GM23248 (cell line): ENCODE data around the gene SEM1. TPM values are rescaled to one million over a fixed set of nuclear protein-coding genes. Genes with fewer than 3 reads are reported as not detected.

Source experiments
- DNase-seq: peaks from one replicate; pipeline ENCODE4 v3.0.0-alpha.2; 2015
- H2AFZ ChIP-seq: fragments of 200-600 bp; sonication (generic); 2 replicates; pipeline ENCODE4 v1.6.1; 2016; ENCODE audit warnings: antibody characterized with exemption
- H3F3A ChIP-seq: fragments of 200-600 bp; sonication (generic); 2 replicates; pipeline ENCODE4 v1.6.1; 2016; ENCODE audit warnings: mild to moderate bottlenecking, antibody characterized with exemption, mixed run types; ENCODE audit not compliant: insufficient read depth
- H3K27ac ChIP-seq: fragments of 200-600 bp; sonication (generic); 2 replicates; pipeline ENCODE4 v1.5.1; 2016; ENCODE audit warnings: mild to moderate bottlenecking
- H3K27me3 ChIP-seq: fragments of 200-600 bp; sonication (generic); replicated peaks from 2 replicates; pipeline ENCODE4 v1.6.1; 2016; ENCODE audit warnings: mild to moderate bottlenecking; ENCODE audit not compliant: insufficient read depth
- H3K36me3 ChIP-seq: fragments of 200-600 bp; sonication (generic); 2 replicates; pipeline ENCODE4 v1.6.1; 2016; ENCODE audit warnings: low read depth, mild to moderate bottlenecking
- H3K4me1 ChIP-seq: fragments of 200-600 bp; sonication (generic); 2 replicates; pipeline ENCODE4 v1.6.1; 2016; ENCODE audit warnings: mild to moderate bottlenecking; ENCODE audit not compliant: insufficient read depth
- H3K4me2 ChIP-seq: fragments of 200-600 bp; sonication (generic); one replicate; pipeline ENCODE4 v1.6.1; 2016; ENCODE audit warnings: mild to moderate bottlenecking; ENCODE audit not compliant: unreplicated experiment
- H3K4me3 ChIP-seq: fragments of 200-600 bp; sonication (generic); 2 replicates; pipeline ENCODE4 v1.5.1; 2016; ENCODE audit warnings: mild to moderate bottlenecking
- H3K79me2 ChIP-seq: fragments of 200-600 bp; sonication (generic); 2 replicates; pipeline ENCODE4 v1.6.1; 2016; ENCODE audit warnings: mild to moderate bottlenecking; ENCODE audit not compliant: insufficient read depth
- H3K9ac ChIP-seq: fragments of 200-600 bp; sonication (generic); 2 replicates; pipeline ENCODE4 v1.6.1; 2016; ENCODE audit warnings: mild to moderate bottlenecking
- H3K9me2 ChIP-seq: fragments of 200-600 bp; sonication (generic); 2 replicates; pipeline ENCODE4 v1.6.1; 2016; ENCODE audit warnings: mixed run types, mild to moderate bottlenecking, moderate library complexity; ENCODE audit not compliant: insufficient read depth
- H3K9me3 ChIP-seq: fragments of 200-600 bp; sonication (generic); one replicate; pipeline ENCODE4 v1.6.1; 2017; ENCODE audit warnings: low read depth
- H4K20me1 ChIP-seq: fragments of 200-600 bp; sonication (generic); 2 replicates; pipeline ENCODE4 v1.6.0; 2016; ENCODE audit not compliant: insufficient read depth
- EZH2 ChIP-seq: fragments of 200-600 bp; sonication (generic); IDR thresholded peaks from 2 replicates; pipeline ENCODE4 v1.6.1; 2018; ENCODE audit warnings: antibody characterized with exemption, mild to moderate bottlenecking; ENCODE audit not compliant: insufficient read depth, poor library complexity, severe bottlenecking
- EZH2phosphoT487 ChIP-seq: fragments of 200-600 bp; sonication (generic); IDR thresholded peaks from 2 replicates; pipeline ENCODE4 v1.6.1; 2018; ENCODE audit warnings: antibody characterized with exemption, moderate library complexity, mild to moderate bottlenecking, low read depth; ENCODE audit not compliant: insufficient read depth
- WGBS, 2 experiments: methylation state at CpG; one replicate each; pipeline ENCODE4 v1.1.6; 2015 to 2017; ENCODE audit warnings: low lambda C conversion rate in 2 of 2, low coverage in 1 of 2; ENCODE audit errors: missing lambda C conversion rate in 2 of 2; 5-methylcytosine and 5-hydroxymethylcytosine counted together
- in situ Hi-C: fragments of 300-500 bp; cut with MboI; formaldehyde crosslinking; loops from 2 replicates; pipeline ENCODE4 v1.15.0; 2020
- polyA plus RNA-seq: library from polyadenylated mRNA; unstranded; fragments of >200 nt; fragmentation: Nextera tagmentation; extraction: Ambion mirVana; gene quantifications from 2 replicates; pipeline ENCODE4 v1.2.1, GENCODE V29; 2016
- total RNA-seq: library from RNA; depleted of rRNA; stranded (reverse); fragments of >200 nt; shearing (Covaris generic); gene quantifications from 2 replicates; pipeline ENCODE4 v1.2.3, GENCODE V29; 2014

SEM1 gene
- total and polyA plus RNA-seq, 2 experiments from 2014 or later: 16.8 to 270 TPM

DNA sequence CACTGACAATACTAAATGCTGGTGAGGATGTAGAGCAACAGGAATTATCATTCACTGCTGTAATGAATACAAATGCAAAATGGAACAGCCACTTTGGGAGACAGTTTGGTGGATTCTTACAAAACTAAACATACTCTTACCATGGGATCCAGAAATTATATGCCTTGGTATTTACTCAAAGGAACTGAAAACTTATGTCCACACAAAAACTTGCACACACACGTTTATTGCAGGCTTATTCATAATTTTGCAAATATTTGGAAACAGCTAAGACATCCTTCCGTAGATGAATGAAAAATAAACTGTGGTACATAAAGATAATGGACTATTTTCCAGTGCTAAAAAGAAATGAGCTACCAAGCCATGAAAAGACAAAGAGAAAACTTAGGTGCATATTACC, 69.6 kb downstream of the SEM1 start:
- H3K79me2 ChIP-seq: no peaks in the 10 kb centered on the region
- H2AFZ ChIP-seq: no peak overlapping the region
- no peaks in the 10 kb centered on the region for H3F3A ChIP-seq
- no peaks in the 10 kb centered on the region for H3K9me2 ChIP-seq
- H3K4me1 ChIP-seq: no peaks in the 10 kb centered on the region
- WGBS, 2 experiments: 52 to 65% methylated on average over 2 of the region's 2 CpGs
- no peaks in the 10 kb centered on the region for H3K27me3 ChIP-seq
- no peak for DNase-seq
- no peaks in the 10 kb centered on the region for H3K9me3 ChIP-seq
- no peak overlapping the region for H3K27ac ChIP-seq
- in situ Hi-C loops: no loop called here
- H3K4me2 ChIP-seq: no peak overlapping the region
- no peaks in the 10 kb centered on the region for H3K36me3 ChIP-seq
- no peak for TF ChIP-seq EZH2
- no peak for TF ChIP-seq EZH2phosphoT487
- no peak overlapping the region for H3K4me3 ChIP-seq
- H4K20me1 ChIP-seq: no peaks in the 10 kb centered on the region
- no peak overlapping the region for H3K9ac ChIP-seq
